Neuronal stem cell (in vitro differentiated cells): ENCODE measurements around the gene CNTN5.

Source experiments
- DNase-seq: peaks from one replicate; pipeline ENCODE4 v3.0.0-alpha.2; 2013; ENCODE audit warnings: low spot score
- H2AFZ ChIP-seq: one replicate; pipeline ENCODE4 v1.6.1; 2013; ENCODE audit warnings: mild to moderate bottlenecking, low read length, inconsistent platforms
- H2AK5ac ChIP-seq: 2 replicates; pipeline ENCODE4 v1.6.1; 2013; ENCODE audit warnings: low read depth, mild to moderate bottlenecking, inconsistent platforms, low read length, moderate library complexity, mixed read lengths
- H2BK120ac ChIP-seq: 2 replicates; pipeline ENCODE4 v1.6.1; 2013; ENCODE audit warnings: low read depth, mild to moderate bottlenecking, inconsistent platforms, low read length, moderate library complexity, mixed read lengths
- H2BK12ac ChIP-seq: one replicate; pipeline ENCODE4 v1.6.1; 2013; ENCODE audit warnings: low read length, inconsistent platforms
- H2BK15ac ChIP-seq: 2 replicates; pipeline ENCODE4 v1.6.1; 2013; ENCODE audit warnings: mild to moderate bottlenecking, low read length, inconsistent platforms, mixed read lengths
- H2BK5ac ChIP-seq: one replicate; pipeline ENCODE4 v1.6.1; 2013; ENCODE audit warnings: inconsistent platforms, mild to moderate bottlenecking, low read length, moderate library complexity
- H3K14ac ChIP-seq: one replicate; pipeline ENCODE4 v1.6.1; 2013; ENCODE audit warnings: low read length, inconsistent platforms
- H3K18ac ChIP-seq: 2 replicates; pipeline ENCODE4 v1.6.1; 2013; ENCODE audit warnings: low read length, inconsistent platforms
- H3K23ac ChIP-seq: 2 replicates; pipeline ENCODE4 v1.6.1; 2013; ENCODE audit warnings: low read depth, mild to moderate bottlenecking, mixed read lengths, low read length, inconsistent platforms; ENCODE audit not compliant: poor library complexity
- H3K27ac ChIP-seq: replicated peaks from 3 replicates; pipeline ENCODE4 v1.5.1; 2013; ENCODE audit warnings: low read length, inconsistent platforms
- H3K27me3 ChIP-seq, 3 experiments: 2 replicates each; pipeline ENCODE4 v1.6.1; 2013; ENCODE audit warnings: low read length in 3 of 3, mild to moderate bottlenecking in 2 of 3, inconsistent platforms in 1 of 3, low read depth in 1 of 3, mixed read lengths in 1 of 3, moderate library complexity in 1 of 3; ENCODE audit not compliant: control insufficient read depth in 3 of 3, insufficient read depth in 3 of 3
- H3K36me3 ChIP-seq, 2 donors: replicated peaks in 1 of 2; 2 replicates each; pipeline ENCODE4 v1.6.1; 2013; ENCODE audit warnings: low read length in 2 of 2; ENCODE audit not compliant: control insufficient read depth in 2 of 2, insufficient read depth in 2 of 2
- H3K4ac ChIP-seq: 2 replicates; pipeline ENCODE4 v1.6.1; 2013; ENCODE audit warnings: inconsistent platforms, mild to moderate bottlenecking, low read length, moderate library complexity
- H3K4me1 ChIP-seq, 2 donors: 1 replicate in 1 of 2; 2 replicates in 1 of 2; pipeline ENCODE4 v1.6.1; 2013; ENCODE audit warnings: low read length in 2 of 2, low read depth in 1 of 2; ENCODE audit not compliant: control insufficient read depth in 2 of 2, insufficient read depth in 1 of 2
- H3K4me2 ChIP-seq: one replicate; pipeline ENCODE4 v1.6.1; 2013; ENCODE audit warnings: mild to moderate bottlenecking, low read length, inconsistent platforms; ENCODE audit not compliant: insufficient read depth, poor library complexity, severe bottlenecking
- H3K4me3 ChIP-seq, 2 donors: 2 replicates each; pipeline ENCODE4 v1.5.1; 2013; ENCODE audit warnings: low read length in 2 of 2, mild to moderate bottlenecking in 2 of 2, inconsistent platforms in 1 of 2, moderate library complexity in 1 of 2
- H3K79me1 ChIP-seq: one replicate; pipeline ENCODE4 v1.6.1; 2013; ENCODE audit warnings: low read depth, mild to moderate bottlenecking, inconsistent platforms, low read length, moderate library complexity
- H3K9ac ChIP-seq: one replicate; pipeline ENCODE4 v1.6.1; 2013; ENCODE audit warnings: mild to moderate bottlenecking, low read depth, low read length, inconsistent platforms; ENCODE audit not compliant: poor library complexity
- H3K9me3 ChIP-seq, 2 donors: replicated peaks in 1 of 2; 2 replicates each; pipeline versions ENCODE3 to v1.6.1; 2013; ENCODE audit warnings: low read length in 2 of 2, mild to moderate bottlenecking in 2 of 2, inconsistent platforms in 1 of 2, low read depth in 1 of 2, mixed read lengths in 1 of 2, moderate library complexity in 1 of 2; ENCODE audit not compliant: control insufficient read depth in 2 of 2, insufficient read depth in 1 of 2
- H4K8ac ChIP-seq: one replicate; pipeline ENCODE4 v1.6.1; 2013; ENCODE audit warnings: low read depth, mild to moderate bottlenecking, inconsistent platforms, low read length, moderate library complexity
- H4K91ac ChIP-seq: one replicate; pipeline ENCODE4 v1.6.1; 2013; ENCODE audit warnings: low read length, low read depth, mild to moderate bottlenecking, inconsistent platforms; ENCODE audit not compliant: poor library complexity
- WGBS, 2 donors: extraction: QIAGEN DNeasy Blood & Tissue Kit; methylation state at CpG; one replicate each; pipeline ENCODE4 v1.1.7; 2013; ENCODE audit warnings: missing lambda C conversion rate in 2 of 2, mixed read lengths in 1 of 2; ENCODE audit not compliant: insufficient read length in 2 of 2, insufficient replicate concordance in 1 of 2; ENCODE audit errors: extremely low coverage in 2 of 2; 5-methylcytosine and 5-hydroxymethylcytosine counted together

Gene CNTN5

DNA sequence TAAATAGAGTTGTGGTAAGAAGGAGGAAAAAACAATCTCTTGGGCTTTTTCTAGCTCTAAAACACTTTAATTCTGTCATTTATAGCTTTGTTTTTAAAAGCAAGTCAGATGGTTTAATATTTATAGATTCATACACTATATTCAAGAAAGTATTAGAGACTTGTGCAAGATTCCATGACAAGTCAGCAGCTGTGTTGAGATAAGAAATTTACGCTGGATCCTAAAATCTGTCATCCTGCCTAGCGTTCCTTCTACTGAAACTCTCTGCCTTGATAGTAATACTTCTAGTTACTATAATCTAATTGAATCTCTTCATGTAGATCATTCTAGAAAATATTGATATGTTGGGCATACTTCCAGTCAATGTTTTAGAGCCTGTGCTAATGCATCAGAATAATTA, 721.8 kb downstream of the CNTN5 start:
- H4K8ac ChIP-seq: no peak overlapping the region
- no peak overlapping the region for H2BK12ac ChIP-seq
- DNase-seq: no peak
- H3K18ac ChIP-seq: no peak overlapping the region
- no peak overlapping the region for H2BK15ac ChIP-seq
- H3K27me3 ChIP-seq: no peaks in the 10 kb centered on the region
- no peak overlapping the region for H3K14ac ChIP-seq
- no peak overlapping the region for H2AK5ac ChIP-seq
- H3K27ac ChIP-seq: no peak overlapping the region
- H3K4me2 ChIP-seq: no peak overlapping the region
- H3K4me1 ChIP-seq: no peaks in the 10 kb centered on the region
- H3K79me1 ChIP-seq: no peaks in the 10 kb centered on the region
- H2AFZ ChIP-seq: no peak overlapping the region
- H3K23ac ChIP-seq: no peak overlapping the region
- no peak overlapping the region for H2BK120ac ChIP-seq
- no peaks in the 10 kb centered on the region for H3K36me3 ChIP-seq
- H4K91ac ChIP-seq: no peak overlapping the region
- no peaks in the 10 kb centered on the region for H3K9me3 ChIP-seq
- H3K9ac ChIP-seq: no peak overlapping the region
- no peak overlapping the region for H3K4me3 ChIP-seq
- WGBS, 2 donors: no CpG with 5 or more reads among the region's 2 CpGs
- H2BK5ac ChIP-seq: no peak overlapping the region
- H3K4ac ChIP-seq: no peak overlapping the region

DNA sequence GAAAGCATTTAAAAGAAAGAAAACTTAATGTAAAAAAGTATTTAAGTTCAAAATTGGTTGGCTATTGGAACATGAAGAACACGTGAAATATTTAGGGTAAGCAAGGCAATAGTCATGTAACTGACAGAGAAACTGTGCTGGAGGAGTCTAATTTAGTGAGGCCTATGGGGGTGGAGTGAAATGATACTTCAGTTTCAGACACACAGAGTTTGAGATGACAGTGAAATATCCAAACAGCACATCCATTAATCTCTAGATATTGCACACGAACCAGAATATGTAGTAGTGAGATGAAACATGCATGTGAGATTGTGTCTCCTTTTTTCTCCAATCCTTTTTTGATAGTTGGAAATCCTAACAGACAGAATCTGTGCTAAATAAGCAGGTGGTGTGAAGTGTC, 739.0 kb downstream of the CNTN5 start:
- Histone ChIP-seq H3K9me3 (no peaks in the 10 kb centered on the region), H2AK5ac (no peak overlapping the region), H3K4me1 (no peaks in the 10 kb centered on the region), H4K91ac (no peak overlapping the region), H3K27ac (no peak overlapping the region), H2BK12ac (no peak overlapping the region), H2BK5ac (no peak overlapping the region), H2BK15ac (no peak overlapping the region), H3K9ac (no peak overlapping the region), H2BK120ac (no peak overlapping the region), H2AFZ (no peak overlapping the region), H3K4ac (no peak overlapping the region), H3K14ac (no peak overlapping the region), H3K79me1 (no peaks in the 10 kb centered on the region), H3K4me2 (no peak overlapping the region), H3K4me3 (no peak overlapping the region), H3K36me3 (no peaks in the 10 kb centered on the region), H3K23ac (no peak overlapping the region), H4K8ac (no peak overlapping the region), H3K27me3 (no peaks in the 10 kb centered on the region), H3K18ac (no peak overlapping the region)
- DNase-seq: no peak
- WGBS, 2 donors: no CpG with 5 or more reads among the region's 2 CpGs

DNA sequence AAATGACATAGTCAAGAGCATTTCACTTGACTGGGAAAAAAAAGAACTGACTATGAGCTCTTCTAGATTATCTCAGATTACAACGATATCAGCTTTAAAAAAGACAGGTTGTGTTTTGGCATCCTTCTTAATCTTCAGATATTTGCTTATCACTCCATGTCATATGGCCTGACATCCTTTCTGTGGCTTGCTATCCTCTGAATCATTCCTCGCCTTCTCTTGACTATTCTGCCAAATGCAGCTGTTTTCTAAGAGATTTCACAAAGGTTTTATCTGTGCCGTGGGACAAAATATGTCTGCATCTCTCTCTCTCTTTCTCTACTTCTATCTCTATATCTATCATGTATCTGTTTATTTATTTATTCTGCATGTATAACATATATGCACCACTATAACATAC, 746.1 kb downstream of the CNTN5 start:
- H3K79me1 ChIP-seq: no peaks in the 10 kb centered on the region
- H2BK5ac ChIP-seq: no peak overlapping the region
- H3K4me1 ChIP-seq: no peaks in the 10 kb centered on the region
- no peaks in the 10 kb centered on the region for H3K9me3 ChIP-seq
- no peak overlapping the region for H3K4me3 ChIP-seq
- no peak overlapping the region for H3K9ac ChIP-seq
- H2BK120ac ChIP-seq: no peak overlapping the region
- no peaks in the 10 kb centered on the region for H3K27me3 ChIP-seq
- no CpG with 5 or more reads among the region's 3 CpGs for WGBS, 2 donors
- no peak overlapping the region for H4K91ac ChIP-seq
- no peak overlapping the region for H4K8ac ChIP-seq
- no peak overlapping the region for H3K14ac ChIP-seq
- H2BK12ac ChIP-seq: no peak overlapping the region
- H3K4me2 ChIP-seq: no peak overlapping the region
- no peak overlapping the region for H3K27ac ChIP-seq
- H2BK15ac ChIP-seq: no peak overlapping the region
- H2AFZ ChIP-seq: no peak overlapping the region
- H3K36me3 ChIP-seq: no peaks in the 10 kb centered on the region
- DNase-seq: no peak
- no peak overlapping the region for H3K18ac ChIP-seq
- no peak overlapping the region for H3K23ac ChIP-seq
- H3K4ac ChIP-seq: no peak overlapping the region
- H2AK5ac ChIP-seq: no peak overlapping the region

DNA sequence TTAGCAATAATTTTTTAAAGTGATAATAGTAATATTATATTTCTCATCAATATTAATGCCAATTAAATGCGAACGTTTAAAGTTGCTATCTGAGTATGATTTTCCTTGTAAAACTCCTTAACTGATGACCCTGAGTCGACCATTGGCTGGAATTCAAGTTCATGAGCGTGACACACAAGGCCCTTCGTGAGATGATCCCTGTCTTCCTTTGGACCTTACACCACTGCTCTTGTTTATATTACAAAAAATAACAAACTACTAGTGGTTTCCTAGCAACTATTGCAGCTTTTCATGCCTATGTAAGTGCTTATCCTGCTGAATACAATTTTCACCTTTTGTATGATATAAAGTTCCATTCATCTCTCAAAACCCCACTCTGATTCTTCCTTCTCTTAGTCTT, 752.9 kb downstream of the CNTN5 start:
- H3K36me3 ChIP-seq: no peaks in the 10 kb centered on the region
- H2BK15ac ChIP-seq: no peak overlapping the region
- no peak overlapping the region for H2BK5ac ChIP-seq
- H4K8ac ChIP-seq: no peak overlapping the region
- H3K23ac ChIP-seq: no peak overlapping the region
- H3K14ac ChIP-seq: no peak overlapping the region
- DNase-seq: no peak
- H2BK12ac ChIP-seq: no peak overlapping the region
- H3K4me1 ChIP-seq: no peaks in the 10 kb centered on the region
- H3K18ac ChIP-seq: no peak overlapping the region
- H3K79me1 ChIP-seq: no peaks in the 10 kb centered on the region
- H4K91ac ChIP-seq: no peak overlapping the region
- H3K27me3 ChIP-seq: no peaks in the 10 kb centered on the region
- no peaks in the 10 kb centered on the region for H3K9me3 ChIP-seq
- H3K4me2 ChIP-seq: no peak overlapping the region
- no peak overlapping the region for H2AFZ ChIP-seq
- WGBS, 2 donors: no CpG with 5 or more reads among the region's 5 CpGs
- H3K4ac ChIP-seq: no peak overlapping the region
- H3K4me3 ChIP-seq: no peak overlapping the region
- no peak overlapping the region for H2AK5ac ChIP-seq
- no peak overlapping the region for H2BK120ac ChIP-seq
- H3K27ac ChIP-seq: no peak overlapping the region
- H3K9ac ChIP-seq: no peak overlapping the region
